Gastroesophageal sphincter (tissue), 3 donors: ENCODE measurements around the gene VDAC1.

ENCODE experiments used
- EP300 ChIP-seq: sonication (generic); formaldehyde crosslinking; IDR thresholded peaks from one replicate; pipeline ENCODE4 v1.6.1; 2017; ENCODE audit warnings: antibody characterized with exemption, mild to moderate bottlenecking
- POLR2AphosphoS5 ChIP-seq: sonication (generic); formaldehyde crosslinking; IDR thresholded peaks from one replicate; pipeline ENCODE4 v1.6.1; 2017; ENCODE audit warnings: antibody characterized with exemption
- TF ChIP-seq, protein P1 (sequence below), 4 experiments: fragments of 200-600 bp in 2 of 4; fragments of 450-650 bp in 2 of 4; sonication (generic) in 1 of 4; IDR thresholded peaks; one replicate each; pipeline ENCODE4 v1.5.1; 2017 to 2019; ENCODE audit warnings: antibody characterized with exemption in 4 of 4, mild to moderate bottlenecking in 2 of 4, moderate library complexity in 2 of 4

DNA sequence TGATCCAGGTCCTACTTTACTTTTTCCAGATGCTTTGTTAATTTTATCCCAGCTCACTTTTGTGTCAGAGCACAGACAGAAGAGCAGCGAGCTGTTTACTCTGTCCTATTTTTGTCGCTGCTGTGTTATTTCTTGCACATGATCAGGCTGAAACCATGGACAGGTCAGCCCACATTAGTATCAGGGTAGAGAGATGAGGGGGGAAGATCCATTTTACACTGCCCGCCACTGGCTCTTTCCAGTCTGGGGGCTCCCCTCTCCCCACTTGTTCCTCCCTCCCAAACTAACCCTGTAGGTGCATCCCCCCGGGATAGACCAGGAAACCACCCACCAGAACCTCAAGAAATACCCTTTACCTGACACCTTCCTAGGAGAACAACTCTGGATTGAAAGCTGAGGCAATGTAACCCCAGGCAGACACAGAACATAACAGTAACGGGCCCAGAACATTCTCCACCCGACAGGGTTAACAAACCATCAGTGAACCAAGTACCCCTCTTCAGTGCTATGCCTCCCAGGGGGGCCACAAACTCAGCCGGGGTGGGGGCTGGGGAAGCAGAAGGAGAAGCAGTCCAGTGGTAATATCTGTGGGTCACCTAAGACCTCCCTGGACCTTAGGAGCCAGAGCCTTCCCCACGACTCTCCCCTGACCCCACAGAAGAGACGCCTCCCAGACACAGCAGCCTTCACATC lies 10.3 kb downstream of the VDAC1 start:
- TF ChIP-seq EP300 (no peak), POLR2AphosphoS5 (no peak)
- TF ChIP-seq, protein P1, sequence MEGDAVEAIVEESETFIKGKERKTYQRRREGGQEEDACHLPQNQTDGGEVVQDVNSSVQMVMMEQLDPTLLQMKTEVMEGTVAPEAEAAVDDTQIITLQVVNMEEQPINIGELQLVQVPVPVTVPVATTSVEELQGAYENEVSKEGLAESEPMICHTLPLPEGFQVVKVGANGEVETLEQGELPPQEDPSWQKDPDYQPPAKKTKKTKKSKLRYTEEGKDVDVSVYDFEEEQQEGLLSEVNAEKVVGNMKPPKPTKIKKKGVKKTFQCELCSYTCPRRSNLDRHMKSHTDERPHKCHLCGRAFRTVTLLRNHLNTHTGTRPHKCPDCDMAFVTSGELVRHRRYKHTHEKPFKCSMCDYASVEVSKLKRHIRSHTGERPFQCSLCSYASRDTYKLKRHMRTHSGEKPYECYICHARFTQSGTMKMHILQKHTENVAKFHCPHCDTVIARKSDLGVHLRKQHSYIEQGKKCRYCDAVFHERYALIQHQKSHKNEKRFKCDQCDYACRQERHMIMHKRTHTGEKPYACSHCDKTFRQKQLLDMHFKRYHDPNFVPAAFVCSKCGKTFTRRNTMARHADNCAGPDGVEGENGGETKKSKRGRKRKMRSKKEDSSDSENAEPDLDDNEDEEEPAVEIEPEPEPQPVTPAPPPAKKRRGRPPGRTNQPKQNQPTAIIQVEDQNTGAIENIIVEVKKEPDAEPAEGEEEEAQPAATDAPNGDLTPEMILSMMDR (IDR thresholded peaks at IDR 0.05): no peak
